H9 (cell line): ENCODE results near the gene CHEK1. TPM values are rescaled to one million over a fixed set of nuclear protein-coding genes. Genes with fewer than 3 reads are reported as not detected.

Experiments used
- DNase-seq: peaks from one replicate; pipeline ENCODE4 v3.0.0-alpha.2; 2017
- H2AFZ ChIP-seq: one replicate; pipeline ENCODE4 v1.6.1; 2013; ENCODE audit warnings: mild to moderate bottlenecking, low read length, control low read depth, moderate library complexity
- H2AK5ac ChIP-seq: 2 replicates; pipeline ENCODE4 v1.6.1; 2013; ENCODE audit warnings: low read length, control low read depth, mixed read lengths; ENCODE audit not compliant: insufficient read length
- H2BK120ac ChIP-seq: one replicate; pipeline ENCODE4 v1.6.1; 2013; ENCODE audit warnings: low read depth, mild to moderate bottlenecking, low read length, control low read depth, inconsistent platforms; ENCODE audit not compliant: poor library complexity, severe bottlenecking
- H2BK12ac ChIP-seq: 2 replicates; pipeline ENCODE4 v1.6.1; 2013; ENCODE audit warnings: low read length, control low read depth, mixed read lengths, low read depth; ENCODE audit not compliant: insufficient read length
- H2BK15ac ChIP-seq: 2 replicates; pipeline ENCODE4 v1.6.1; 2013; ENCODE audit warnings: low read depth, low read length, control low read depth
- H2BK20ac ChIP-seq: one replicate; pipeline ENCODE4 v1.6.1; 2013; ENCODE audit warnings: low read depth, mild to moderate bottlenecking, low read length, control low read depth, inconsistent platforms; ENCODE audit not compliant: poor library complexity, severe bottlenecking
- H2BK5ac ChIP-seq: 2 replicates; pipeline ENCODE4 v1.6.1; 2013; ENCODE audit warnings: low read length, control low read depth, mixed read lengths; ENCODE audit not compliant: insufficient read length
- H3K14ac ChIP-seq: 2 replicates; pipeline ENCODE4 v1.6.1; 2013; ENCODE audit warnings: low read length, control low read depth; ENCODE audit not compliant: insufficient read depth
- H3K18ac ChIP-seq: 2 replicates; pipeline ENCODE4 v1.6.1; 2013; ENCODE audit warnings: low read depth, mild to moderate bottlenecking, mixed read lengths, low read length, control low read depth; ENCODE audit not compliant: insufficient read length
- H3K23ac ChIP-seq: 2 replicates; pipeline ENCODE4 v1.6.1; 2013; ENCODE audit warnings: low read length, control low read depth, mixed read lengths, low read depth; ENCODE audit not compliant: insufficient read length
- H3K23me2 ChIP-seq: 2 replicates; pipeline ENCODE4 v1.6.1; 2013; ENCODE audit warnings: low read depth, mild to moderate bottlenecking, mixed read lengths, low read length, control low read depth; ENCODE audit not compliant: insufficient read length, poor library complexity, severe bottlenecking
- H3K27ac ChIP-seq: 2 replicates; pipeline ENCODE4 v1.5.1; 2013; ENCODE audit warnings: low read length, control low read depth, mixed read lengths, low read depth; ENCODE audit not compliant: insufficient read length
- H3K27me3 ChIP-seq: 2 replicates; pipeline ENCODE4 v1.6.1; 2013; ENCODE audit warnings: low read length, control low read depth, inconsistent platforms; ENCODE audit not compliant: insufficient read depth
- H3K4ac ChIP-seq: 2 replicates; pipeline ENCODE4 v1.6.1; 2013; ENCODE audit warnings: low read depth, mild to moderate bottlenecking, control low read depth, inconsistent platforms, low read length, moderate library complexity
- H3K4me1 ChIP-seq: 2 replicates; pipeline ENCODE4 v1.6.1; 2013; ENCODE audit warnings: low read length, control low read depth, inconsistent platforms; ENCODE audit not compliant: insufficient read depth
- H3K4me2 ChIP-seq: 2 replicates; pipeline ENCODE4 v1.6.1; 2013; ENCODE audit warnings: low read length, control low read depth, mixed read lengths; ENCODE audit not compliant: insufficient read length, insufficient read depth
- H3K56ac ChIP-seq: 2 replicates; pipeline ENCODE4 v1.6.1; 2013; ENCODE audit warnings: low read depth, mild to moderate bottlenecking, mixed read lengths, low read length, control low read depth; ENCODE audit not compliant: insufficient read length
- H3K79me1 ChIP-seq: 2 replicates; pipeline ENCODE4 v1.6.1; 2013; ENCODE audit warnings: low read depth, mild to moderate bottlenecking, moderate library complexity, low read length, control low read depth, inconsistent platforms; ENCODE audit not compliant: insufficient read depth, poor library complexity, severe bottlenecking
- H3K79me2 ChIP-seq: 2 replicates; pipeline ENCODE4 v1.6.1; 2013; ENCODE audit warnings: low read length, control low read depth, inconsistent platforms; ENCODE audit not compliant: insufficient read depth
- H3K9ac ChIP-seq: 2 replicates; pipeline ENCODE4 v1.6.1; 2013; ENCODE audit warnings: low read length, control low read depth, mixed read lengths; ENCODE audit not compliant: insufficient read length; ENCODE audit errors: extremely low read depth
- H3K9me3 ChIP-seq: one replicate; pipeline ENCODE4 v1.6.1; 2013; ENCODE audit warnings: low read depth, low read length, inconsistent platforms; ENCODE audit not compliant: control insufficient read depth
- H3T11ph ChIP-seq: one replicate; pipeline ENCODE4 v1.6.1; 2013; ENCODE audit warnings: mild to moderate bottlenecking, low read length, control low read depth, inconsistent platforms
- H4K20me1 ChIP-seq: one replicate; pipeline ENCODE4 v1.6.1; 2013; ENCODE audit not compliant: control insufficient read depth, insufficient read length, insufficient read depth
- H4K5ac ChIP-seq: 2 replicates; pipeline ENCODE4 v1.6.1; 2013; ENCODE audit warnings: low read depth, mild to moderate bottlenecking, mixed read lengths, low read length, control low read depth; ENCODE audit not compliant: insufficient read length
- H4K8ac ChIP-seq: replicated peaks from 2 replicates; pipeline ENCODE4 v1.6.1; 2013; ENCODE audit warnings: low read length, control low read depth, mixed read lengths, low read depth; ENCODE audit not compliant: insufficient read length
- H4K91ac ChIP-seq: 2 replicates; pipeline ENCODE4 v1.6.1; 2013; ENCODE audit warnings: low read depth, mild to moderate bottlenecking, moderate library complexity, mixed read lengths, low read length, control low read depth; ENCODE audit not compliant: insufficient read length
- H3K27ac Mint-ChIP-seq, 3 experiments: 2 replicates in 2 of 3; 3 replicates in 1 of 3; pipeline ENCODE4 v1.8.0; 2020 to 2021; ENCODE audit warnings: mixed read lengths in 3 of 3, mild to moderate bottlenecking in 1 of 3, moderate library complexity in 1 of 3
- H3K27me3 Mint-ChIP-seq: 2 replicates; pipeline ENCODE4 v1.8.0; 2021; ENCODE audit warnings: low read depth, mild to moderate bottlenecking, moderate library complexity, mixed read lengths
- H3K36me3 Mint-ChIP-seq, 3 experiments: 2 replicates in 2 of 3; 3 replicates in 1 of 3; pipeline ENCODE4 v1.8.0; 2020 to 2021; ENCODE audit warnings: low read depth in 3 of 3, mixed read lengths in 3 of 3; ENCODE audit not compliant: insufficient read depth in 1 of 3
- H3K4me1 Mint-ChIP-seq, 2 experiments: 2 replicates each; pipeline ENCODE4 v1.8.0; 2020; ENCODE audit warnings: mixed read lengths in 2 of 2
- H3K4me3 Mint-ChIP-seq, 2 experiments: 2 replicates in 1 of 2; 3 replicates in 1 of 2; pipeline ENCODE4 v1.8.0; 2020 to 2021; ENCODE audit warnings: mild to moderate bottlenecking in 2 of 2, mixed read lengths in 2 of 2, moderate library complexity in 1 of 2
- H3K9me3 Mint-ChIP-seq, 2 experiments: 2 replicates in 1 of 2; 3 replicates in 1 of 2; pipeline ENCODE4 v1.8.0; 2020; ENCODE audit warnings: mild to moderate bottlenecking in 2 of 2, mixed read lengths in 2 of 2, moderate library complexity in 1 of 2
- CTCF ChIP-seq: fragments of 200-600 bp; sonication (generic); conservative IDR thresholded peaks from 3 replicates; pipeline ENCODE4 v1.8.0; 2021; ENCODE audit warnings: antibody characterized with exemption, mild to moderate bottlenecking
- WGBS: extraction: QIAGEN DNeasy Blood & Tissue Kit; methylation state at CpG from one replicate; pipeline ENCODE4 v1.1.7; 2013; ENCODE audit warnings: missing lambda C conversion rate, low lambda C conversion rate, mixed read lengths; ENCODE audit not compliant: insufficient read length; ENCODE audit errors: extremely low coverage; 5-methylcytosine and 5-hydroxymethylcytosine counted together
- total RNA-seq: library from RNA; stranded (reverse); gene quantifications from 2 replicates; pipeline ENCODE4 v1.2.1, GENCODE V29; 2021

CHEK1 gene
- total RNA-seq, 1 experiment from 2014 or later: 126 TPM

DNA sequence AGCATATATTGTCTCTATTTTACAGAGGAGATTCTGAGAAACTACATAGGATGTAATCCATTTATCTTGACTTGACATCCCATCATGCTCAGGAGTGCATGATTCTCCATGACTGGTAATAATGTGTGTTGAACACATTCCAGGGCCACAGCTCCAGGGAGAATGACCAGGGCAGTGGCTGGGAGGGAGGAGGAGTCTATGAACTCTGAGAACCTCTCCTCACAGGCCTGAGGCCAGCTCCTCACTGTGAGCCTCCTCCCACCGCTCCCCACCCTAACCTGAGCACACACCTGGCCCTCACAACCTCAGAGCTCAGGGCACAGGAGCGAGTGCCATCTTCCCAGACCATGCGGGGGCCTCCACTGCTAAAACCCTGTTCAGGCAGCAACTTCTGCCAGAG, 63.7 kb downstream of the CHEK1 start:
- peaks cover 6 to 15% of the 10 kb centered on the region in 2 experiments; a peak in 3 of 5 replicates for H3K9me3 Mint-ChIP-seq
- Histone ChIP-seq H3K14ac (no peak overlapping the region), H3K56ac (no peak overlapping the region)

More for the DNA sequence above, 63.7 kb downstream of the CHEK1 start:
- Histone ChIP-seq H3K9ac (no peak overlapping the region), H3K23me2 (no peaks in the 10 kb centered on the region), H2AFZ (no peak overlapping the region), H3K4me2 (no peak overlapping the region), H2BK5ac (no peak overlapping the region), H2BK20ac (no peak overlapping the region), H4K91ac (no peak overlapping the region), H3K79me1 (no peaks in the 10 kb centered on the region), H3K27ac (no peak overlapping the region), H2AK5ac (no peak overlapping the region), H3K79me2 (no peaks in the 10 kb centered on the region), H3K4ac (no peak overlapping the region), H2BK15ac (no peak overlapping the region), H2BK12ac (no peak overlapping the region), H3T11ph (no peak overlapping the region), H3K27me3 (no peaks in the 10 kb centered on the region), H3K9me3 (no peaks in the 10 kb centered on the region), H4K20me1 (no peaks in the 10 kb centered on the region), H4K5ac (no peak overlapping the region), H4K8ac (no peak overlapping the region), H3K4me1 (no peaks in the 10 kb centered on the region), H3K23ac (no peak overlapping the region), H2BK120ac (no peak overlapping the region), H3K18ac (no peak overlapping the region)
- Mint-ChIP-seq H3K27ac (no peak overlapping the region), H3K4me3 (no peak overlapping the region), H3K4me1 (peaks cover 16 to 20% of the 10 kb centered on the region in 2 experiments), H3K27me3 (no peaks in the 10 kb centered on the region), H3K36me3 (peaks cover 20 to 34% (median 26%) of the 10 kb centered on the region in 3 experiments)
- WGBS: no CpG with 5 or more reads among the region's 3 CpGs
- no peak for DNase-seq
- TF ChIP-seq CTCF: no peak
